ENCODE results near the gene UNC5C.
A peak's percentile ranks its signal among the peaks of the same experiment; 100 is the strongest.

The UNC5C gene

GRCh38 chr4:95215043-95215442 is 333.7 kb downstream of the UNC5C start:
- Histone ChIP-seq H4K5ac (ENCODE audit: low read length) (no peak overlapping the region), H3K79me2 (ENCODE audit: control insufficient read depth, insufficient read depth, low read length) (no peaks in the 10 kb centered on the region), H3K9ac (ENCODE audit: low read length) (no peak overlapping the region), H3K27me3 (ENCODE audit: insufficient read depth, low read length, poor library complexity) (no peaks in the 10 kb centered on the region), H3K18ac (ENCODE audit: low read length) (no peak overlapping the region), H3K4me3 (ENCODE audit: low read length) (no peak overlapping the region), H3K4ac (ENCODE audit: low read depth, low read length) (no peak overlapping the region), H3K27ac (ENCODE audit: low read depth, low read length) (no peak overlapping the region), H3K56ac (ENCODE audit: low read length) (no peak overlapping the region), H4K8ac (ENCODE audit: low read depth, low read length) (no peak overlapping the region), H2BK15ac (replicated peaks; ENCODE audit: low read depth) (no peak overlapping the region), H3K23ac (ENCODE audit: low read length) (no peak overlapping the region), H2BK120ac (ENCODE audit: low read depth, low read length) (no peak overlapping the region), H3K36me3 (ENCODE audit: control insufficient read depth, insufficient read depth, low read length) (no peaks in the 10 kb centered on the region), H3K4me1 (ENCODE audit: control insufficient read depth, low read depth, low read length) (peaks cover 2% of the 10 kb centered on the region), H3K4me2 (ENCODE audit: low read length) (no peak overlapping the region), H2AK5ac (ENCODE audit: low read length) (no peak overlapping the region), H2BK5ac (ENCODE audit: low read length) (no peak overlapping the region), H3K79me1 (ENCODE audit: low read length) (no peaks in the 10 kb centered on the region)
- no CpG with 5 or more reads among the region's 5 CpGs for WGBS (ENCODE audit: extremely low coverage, insufficient coverage, low lambda C conversion rate)
- no peak for DNase-seq

DNA sequence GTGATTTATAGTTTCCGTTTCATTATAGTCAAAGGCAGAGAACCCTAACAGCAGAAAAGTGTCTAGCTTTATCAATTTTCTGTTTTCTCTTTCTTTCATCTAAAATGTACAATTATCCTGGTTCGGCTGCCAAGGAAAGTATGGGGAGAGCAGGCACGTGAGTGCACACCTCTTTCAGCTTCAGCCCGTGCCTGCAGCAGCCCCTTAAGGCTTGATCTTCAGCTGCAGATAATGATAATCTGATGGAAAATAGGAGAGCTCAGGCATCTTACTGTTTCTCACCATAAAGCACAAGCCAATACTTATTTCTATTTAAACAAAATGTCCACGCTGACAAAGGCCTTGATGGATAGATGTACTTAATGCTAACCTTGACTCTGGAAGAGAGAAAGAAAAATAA is 334.4 kb downstream of the UNC5C start:
- H3K4me1 ChIP-seq (ENCODE audit: control insufficient read depth, low read depth, low read length) = peaks cover 5% of the 10 kb centered on the region
- no peak overlapping the region for H2BK15ac ChIP-seq (replicated peaks; ENCODE audit: low read depth)
- H3K23ac ChIP-seq (ENCODE audit: low read length) = no peak overlapping the region
- no peak overlapping the region for H3K56ac ChIP-seq (ENCODE audit: low read length)
- no peak overlapping the region for H2AK5ac ChIP-seq (ENCODE audit: low read length)
- H3K27ac ChIP-seq (ENCODE audit: low read depth, low read length) = no peak overlapping the region
- no peak overlapping the region for H4K5ac ChIP-seq (ENCODE audit: low read length)
- H3K9ac ChIP-seq (ENCODE audit: low read length) = no peak overlapping the region
- H3K18ac ChIP-seq (ENCODE audit: low read length) = no peak overlapping the region
- no peak overlapping the region for H3K4me3 ChIP-seq (ENCODE audit: low read length)
- no peak overlapping the region for H4K8ac ChIP-seq (ENCODE audit: low read depth, low read length)
- H3K79me2 ChIP-seq (ENCODE audit: control insufficient read depth, insufficient read depth, low read length) = no peaks in the 10 kb centered on the region
- no peak overlapping the region for H2BK5ac ChIP-seq (ENCODE audit: low read length)
- H3K27me3 ChIP-seq (ENCODE audit: insufficient read depth, low read length, poor library complexity) = no peaks in the 10 kb centered on the region
- no peak overlapping the region for H3K4ac ChIP-seq (ENCODE audit: low read depth, low read length)
- H2BK120ac ChIP-seq (ENCODE audit: low read depth, low read length) = no peak overlapping the region
- H3K36me3 ChIP-seq (ENCODE audit: control insufficient read depth, insufficient read depth, low read length) = no peaks in the 10 kb centered on the region
- DNase-seq = no peak
- no peaks in the 10 kb centered on the region for H3K79me1 ChIP-seq (ENCODE audit: low read length)
- no CpG with 5 or more reads among the region's 5 CpGs for WGBS (ENCODE audit: extremely low coverage, insufficient coverage, low lambda C conversion rate)
- H3K4me2 ChIP-seq (ENCODE audit: low read length) = no peak overlapping the region

GRCh38 chr4:95213366-95213765 is 335.4 kb downstream of the UNC5C start:
- Histone ChIP-seq H2BK15ac (replicated peaks; ENCODE audit: low read depth) (no peak overlapping the region), H2BK120ac (ENCODE audit: low read depth, low read length) (no peak overlapping the region), H3K4me2 (ENCODE audit: low read length) (no peak overlapping the region), H3K18ac (ENCODE audit: low read length) (no peak overlapping the region), H3K56ac (ENCODE audit: low read length) (no peak overlapping the region), H3K4ac (ENCODE audit: low read depth, low read length) (no peak overlapping the region), H3K4me1 (ENCODE audit: control insufficient read depth, low read depth, low read length) (peaks cover 5% of the 10 kb centered on the region), H2BK5ac (ENCODE audit: low read length) (no peak overlapping the region), H2AK5ac (ENCODE audit: low read length) (no peak overlapping the region), H3K79me1 (ENCODE audit: low read length) (no peaks in the 10 kb centered on the region), H3K36me3 (ENCODE audit: control insufficient read depth, insufficient read depth, low read length) (no peaks in the 10 kb centered on the region), H3K23ac (ENCODE audit: low read length) (no peak overlapping the region), H4K8ac (ENCODE audit: low read depth, low read length) (no peak overlapping the region), H3K4me3 (ENCODE audit: low read length) (no peak overlapping the region), H3K27me3 (ENCODE audit: insufficient read depth, low read length, poor library complexity) (no peaks in the 10 kb centered on the region), H3K79me2 (ENCODE audit: control insufficient read depth, insufficient read depth, low read length) (no peaks in the 10 kb centered on the region), H4K5ac (ENCODE audit: low read length) (no peak overlapping the region), H3K9ac (ENCODE audit: low read length) (no peak overlapping the region), H3K27ac (ENCODE audit: low read depth, low read length) (no peak overlapping the region)
- no CpG with 5 or more reads among the region's 8 CpGs for WGBS (ENCODE audit: extremely low coverage, insufficient coverage, low lambda C conversion rate)
- DNase-seq = peak; percentile 16

- no peak overlapping the region for H3K18ac ChIP-seq (ENCODE audit: low read length)
- H3K23ac ChIP-seq (ENCODE audit: low read length) = no peak overlapping the region
- H3K79me2 ChIP-seq (ENCODE audit: control insufficient read depth, insufficient read depth, low read length) = no peaks in the 10 kb centered on the region
- H3K27ac ChIP-seq (ENCODE audit: low read depth, low read length) = no peak overlapping the region
- no peak overlapping the region for H4K8ac ChIP-seq (ENCODE audit: low read depth, low read length)
- H2BK5ac ChIP-seq (ENCODE audit: low read length) = no peak overlapping the region
- H2AK5ac ChIP-seq (ENCODE audit: low read length) = no peak overlapping the region
- no peaks in the 10 kb centered on the region for H3K79me1 ChIP-seq (ENCODE audit: low read length)
- H4K5ac ChIP-seq (ENCODE audit: low read length) = no peak overlapping the region
- no peak overlapping the region for H3K56ac ChIP-seq (ENCODE audit: low read length)
- peak; percentile 74 for DNase-seq
- no peak overlapping the region for H2BK120ac ChIP-seq (ENCODE audit: low read depth, low read length)
- H3K9ac ChIP-seq (ENCODE audit: low read length) = no peak overlapping the region
- H3K4me1 ChIP-seq (ENCODE audit: control insufficient read depth, low read depth, low read length) = peaks cover 5% of the 10 kb centered on the region
- no CpG with 5 or more reads among the region's 8 CpGs for WGBS (ENCODE audit: extremely low coverage, insufficient coverage, low lambda C conversion rate)
- no peak overlapping the region for H3K4me2 ChIP-seq (ENCODE audit: low read length)
- H3K36me3 ChIP-seq (ENCODE audit: control insufficient read depth, insufficient read depth, low read length) = no peaks in the 10 kb centered on the region
- H3K27me3 ChIP-seq (ENCODE audit: insufficient read depth, low read length, poor library complexity) = no peaks in the 10 kb centered on the region
- H3K4me3 ChIP-seq (ENCODE audit: low read length) = no peak overlapping the region
- H2BK15ac ChIP-seq (replicated peaks; ENCODE audit: low read depth) = no peak overlapping the region
- no peak overlapping the region for H3K4ac ChIP-seq (ENCODE audit: low read depth, low read length)
Measured at GRCh38 chr4:95212692-95213091, 336.1 kb downstream of the UNC5C start.

GRCh38 chr4:95209927-95210326 is 338.8 kb downstream of the UNC5C start:
- no peaks in the 10 kb centered on the region for H3K79me2 ChIP-seq (ENCODE audit: control insufficient read depth, insufficient read depth, low read length)
- peaks cover 5% of the 10 kb centered on the region for H3K4me1 ChIP-seq (ENCODE audit: control insufficient read depth, low read depth, low read length)
- H2BK5ac ChIP-seq (ENCODE audit: low read length) = no peak overlapping the region
- no peak overlapping the region for H3K4me3 ChIP-seq (ENCODE audit: low read length)
- no CpG with 5 or more reads among the region's 1 CpG for WGBS (ENCODE audit: extremely low coverage, insufficient coverage, low lambda C conversion rate)
- H2BK15ac ChIP-seq (replicated peaks; ENCODE audit: low read depth) = no peak overlapping the region
- H4K8ac ChIP-seq (ENCODE audit: low read depth, low read length) = no peak overlapping the region
- H3K27ac ChIP-seq (ENCODE audit: low read depth, low read length) = no peak overlapping the region
- H2BK120ac ChIP-seq (ENCODE audit: low read depth, low read length) = no peak overlapping the region
- H3K18ac ChIP-seq (ENCODE audit: low read length) = no peak overlapping the region
- H3K23ac ChIP-seq (ENCODE audit: low read length) = no peak overlapping the region
- no peak overlapping the region for H3K4ac ChIP-seq (ENCODE audit: low read depth, low read length)
- no peaks in the 10 kb centered on the region for H3K36me3 ChIP-seq (ENCODE audit: control insufficient read depth, insufficient read depth, low read length)
- H3K27me3 ChIP-seq (ENCODE audit: insufficient read depth, low read length, poor library complexity) = no peaks in the 10 kb centered on the region
- DNase-seq = peak; percentile 16
- no peak overlapping the region for H4K5ac ChIP-seq (ENCODE audit: low read length)
- H3K4me2 ChIP-seq (ENCODE audit: low read length) = no peak overlapping the region
- no peak overlapping the region for H3K56ac ChIP-seq (ENCODE audit: low read length)
- no peaks in the 10 kb centered on the region for H3K79me1 ChIP-seq (ENCODE audit: low read length)
- no peak overlapping the region for H3K9ac ChIP-seq (ENCODE audit: low read length)
- no peak overlapping the region for H2AK5ac ChIP-seq (ENCODE audit: low read length)

GRCh38 chr4:95204873-95205272 is 343.9 kb downstream of the UNC5C start:
- no peak overlapping the region for H3K4me2 ChIP-seq (ENCODE audit: low read length)
- WGBS (ENCODE audit: extremely low coverage, insufficient coverage, low lambda C conversion rate) = no CpG with 5 or more reads among the region's 5 CpGs
- H3K18ac ChIP-seq (ENCODE audit: low read length) = no peak overlapping the region
- no peak overlapping the region for H2AK5ac ChIP-seq (ENCODE audit: low read length)
- no peak overlapping the region for H4K8ac ChIP-seq (ENCODE audit: low read depth, low read length)
- H3K56ac ChIP-seq (ENCODE audit: low read length) = no peak overlapping the region
- H3K79me1 ChIP-seq (ENCODE audit: low read length) = no peaks in the 10 kb centered on the region
- no peak overlapping the region for H3K9ac ChIP-seq (ENCODE audit: low read length)
- H3K4me3 ChIP-seq (ENCODE audit: low read length) = no peak overlapping the region
- H2BK15ac ChIP-seq (replicated peaks; ENCODE audit: low read depth) = no peak overlapping the region
- peak; percentile 70 for DNase-seq
- H3K4me1 ChIP-seq (ENCODE audit: control insufficient read depth, low read depth, low read length) = peaks cover 1% of the 10 kb centered on the region
- H3K79me2 ChIP-seq (ENCODE audit: control insufficient read depth, insufficient read depth, low read length) = no peaks in the 10 kb centered on the region
- H3K36me3 ChIP-seq (ENCODE audit: control insufficient read depth, insufficient read depth, low read length) = no peaks in the 10 kb centered on the region
- H2BK5ac ChIP-seq (ENCODE audit: low read length) = no peak overlapping the region
- no peak overlapping the region for H3K23ac ChIP-seq (ENCODE audit: low read length)
- no peak overlapping the region for H3K4ac ChIP-seq (ENCODE audit: low read depth, low read length)
- no peak overlapping the region for H3K27ac ChIP-seq (ENCODE audit: low read depth, low read length)
- H2BK120ac ChIP-seq (ENCODE audit: low read depth, low read length) = no peak overlapping the region
- H4K5ac ChIP-seq (ENCODE audit: low read length) = no peak overlapping the region
- H3K27me3 ChIP-seq (ENCODE audit: insufficient read depth, low read length, poor library complexity) = no peaks in the 10 kb centered on the region

All from mesendoderm (in vitro differentiated cells).